GM18507 (cell line): ENCODE data around the gene AIFM3.
"Not testable (repeated sequence)": the region's sequence is repeated elsewhere in the genome, so short reads cannot be mapped to it uniquely, and the experiment has no call there.

ENCODE experiments used
- DNase-seq: peaks from one replicate; pipeline ENCODE4 v3.0.0; 2011; ENCODE audit warnings: low read depth; ENCODE audit not compliant: insufficient read length; ENCODE audit errors: extremely low spot score
- FAIRE-seq: peaks from 2 replicates; lab custom pipeline; 2011; peaks lifted over from hg19 to GRCh38; lab: Jason Lieb, UNC

Gene AIFM3

GRCh38 chr22:20940186-20940651, 26.8 kb upstream of the AIFM3 start:
- FAIRE-seq (no peak), DNase-seq (no peak)

DNA sequence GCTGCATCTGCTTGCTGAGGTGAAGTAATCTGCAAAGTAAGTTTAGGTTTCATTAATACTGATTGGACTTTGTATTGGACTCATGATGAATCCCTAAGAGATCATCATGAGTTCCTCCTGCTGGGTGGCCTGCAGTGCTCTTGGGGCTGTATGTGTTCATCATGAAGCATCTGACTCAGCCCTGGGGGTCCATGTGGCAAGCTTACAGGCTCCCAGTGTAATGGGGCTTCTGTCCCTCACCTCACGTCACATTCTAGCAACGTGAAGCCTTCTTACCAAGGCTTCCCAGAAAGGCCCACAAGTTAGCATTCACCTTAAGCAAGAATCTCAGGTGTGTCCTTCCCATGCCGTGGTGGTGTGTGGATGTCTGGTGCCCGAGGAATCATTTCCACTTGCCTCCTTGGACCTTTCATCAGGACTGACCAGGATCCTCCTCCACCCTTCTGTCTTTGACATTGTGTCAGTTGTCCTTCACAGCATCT, 26.1 kb upstream of the AIFM3 start:
- no peak for FAIRE-seq

DNA sequence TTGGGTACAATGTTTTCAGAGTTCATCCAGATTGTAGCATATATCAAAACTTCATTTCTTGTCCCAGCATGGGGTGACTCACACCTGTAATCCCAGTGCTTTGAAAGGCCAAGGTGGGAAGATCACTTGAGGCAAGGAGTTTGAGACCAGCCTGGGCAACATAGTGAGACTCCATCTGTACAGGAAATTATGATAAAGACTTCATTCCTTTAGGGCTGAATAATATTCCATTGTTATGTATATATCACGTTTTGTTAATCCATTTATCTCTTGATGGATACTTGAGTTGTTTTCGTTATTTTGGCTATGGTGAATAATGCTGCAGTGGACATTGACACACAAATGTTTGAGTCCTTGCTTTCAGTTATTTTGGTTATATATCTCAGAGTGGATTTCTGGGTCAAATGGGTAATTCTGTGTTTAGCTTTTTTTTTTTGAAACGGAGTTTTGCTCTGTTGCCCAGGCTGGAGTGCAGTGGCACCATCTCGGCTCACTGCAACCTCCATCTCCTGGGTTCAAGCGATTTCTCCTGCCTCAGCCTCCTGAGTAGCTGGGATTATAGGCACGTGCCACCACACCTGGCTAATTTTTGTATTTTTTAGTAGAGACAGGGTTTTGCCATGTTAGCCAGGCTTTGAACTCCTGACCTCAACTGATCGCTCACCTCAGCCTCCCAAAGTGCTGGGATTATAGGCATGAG, 24.7 kb upstream of the AIFM3 start:
- not testable (repeated sequence) for DNase-seq, FAIRE-seq

More for the DNA sequence above, 26.1 kb upstream of the AIFM3 start:
- no peak for DNase-seq

- FAIRE-seq (no peak), DNase-seq (no peak)
Observed at GRCh38 chr22:20943104-20943933, 23.7 kb upstream of the AIFM3 start.

DNA sequence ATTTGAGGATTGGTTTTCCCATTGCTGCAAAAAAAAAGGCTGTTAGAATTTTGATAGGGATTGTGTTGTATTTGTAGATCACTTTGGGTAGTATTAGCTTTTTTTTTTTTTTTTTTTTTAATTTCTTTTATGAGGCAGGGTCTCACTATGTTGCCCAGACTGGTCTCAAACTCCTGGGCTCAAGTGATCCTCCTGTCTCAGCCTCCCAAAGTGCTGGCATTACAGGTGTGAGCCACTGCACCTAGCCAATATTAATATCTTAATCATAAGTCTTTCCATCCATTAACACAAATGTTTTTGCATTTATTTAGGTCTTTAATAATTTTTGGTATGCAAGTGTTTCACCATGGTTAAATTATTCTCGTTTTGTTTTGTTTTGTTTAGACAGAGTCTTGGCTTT, 23.0 kb upstream of the AIFM3 start:
- DNase-seq, result no peak
- FAIRE-seq, result no peak

DNA sequence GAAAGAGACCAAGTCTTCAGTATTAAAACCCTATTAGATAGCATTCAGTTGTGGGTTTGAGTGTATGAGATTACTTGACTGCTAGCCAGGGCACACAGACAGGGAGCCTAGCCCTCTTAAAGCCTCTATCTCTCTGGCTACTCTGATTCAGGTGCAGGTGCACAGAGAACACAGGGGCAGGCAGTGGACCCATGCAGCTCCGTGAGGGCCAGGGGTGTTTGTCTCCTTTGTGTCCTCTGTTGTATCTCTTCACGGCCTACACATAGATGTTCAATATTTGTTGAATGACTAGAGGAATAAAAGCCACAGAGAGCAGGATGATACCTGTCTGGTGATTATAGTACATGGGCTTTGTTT, 21.5 kb upstream of the AIFM3 start:
- FAIRE-seq, result no peak

GRCh38 chr22:20946080-20946986, 20.7 kb upstream of the AIFM3 start:
- no peak for FAIRE-seq
- DNase-seq, result no peak

More for the DNA sequence above, 21.5 kb upstream of the AIFM3 start:
- DNase-seq, result no peak

DNA sequence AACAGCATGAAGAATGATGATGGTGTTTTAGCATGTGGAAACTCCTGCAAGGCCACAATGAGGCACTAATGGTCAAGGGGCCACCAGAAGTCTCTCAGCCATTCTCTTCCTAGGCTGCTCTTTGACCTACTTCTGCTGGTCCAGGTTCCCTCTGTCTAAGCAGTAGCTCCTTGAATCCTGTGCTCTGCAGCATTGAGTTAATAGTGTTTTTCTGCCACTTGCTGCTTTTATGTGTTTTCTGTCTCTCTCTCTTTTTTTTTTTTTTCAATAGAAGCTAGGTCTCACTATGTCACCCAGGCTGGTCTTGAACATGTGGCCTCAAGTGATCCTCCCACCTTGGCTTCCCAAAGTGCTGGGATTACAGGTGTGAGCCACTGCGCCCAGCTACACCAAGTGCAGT, 20.1 kb upstream of the AIFM3 start:
- FAIRE-seq, result no peak
- no peak for DNase-seq

- FAIRE-seq (no peak), DNase-seq (no peak)
Observed at GRCh38 chr22:20948450-20948849, 18.6 kb upstream of the AIFM3 start.

DNA sequence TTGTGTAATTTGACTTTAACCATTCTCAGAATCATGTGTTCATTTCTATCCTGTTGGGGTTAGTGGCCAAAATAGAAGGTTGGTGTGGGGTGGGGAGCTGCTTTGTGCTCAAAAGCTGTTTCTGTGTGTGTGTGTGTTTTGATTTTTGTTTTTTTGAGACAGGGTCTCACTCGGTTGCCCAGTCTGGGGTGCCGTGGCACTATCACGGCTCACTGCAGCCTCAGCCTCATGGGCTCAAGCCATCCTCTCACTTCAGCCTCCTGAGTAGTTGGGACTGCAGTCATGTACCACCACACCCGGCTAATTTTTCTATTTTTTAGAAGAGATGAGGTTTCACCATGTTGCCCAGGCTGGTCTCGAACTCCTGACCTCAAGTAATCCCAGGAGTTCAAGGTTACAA, 18.1 kb upstream of the AIFM3 start:
- no peak for DNase-seq
- FAIRE-seq, result no peak

DNA sequence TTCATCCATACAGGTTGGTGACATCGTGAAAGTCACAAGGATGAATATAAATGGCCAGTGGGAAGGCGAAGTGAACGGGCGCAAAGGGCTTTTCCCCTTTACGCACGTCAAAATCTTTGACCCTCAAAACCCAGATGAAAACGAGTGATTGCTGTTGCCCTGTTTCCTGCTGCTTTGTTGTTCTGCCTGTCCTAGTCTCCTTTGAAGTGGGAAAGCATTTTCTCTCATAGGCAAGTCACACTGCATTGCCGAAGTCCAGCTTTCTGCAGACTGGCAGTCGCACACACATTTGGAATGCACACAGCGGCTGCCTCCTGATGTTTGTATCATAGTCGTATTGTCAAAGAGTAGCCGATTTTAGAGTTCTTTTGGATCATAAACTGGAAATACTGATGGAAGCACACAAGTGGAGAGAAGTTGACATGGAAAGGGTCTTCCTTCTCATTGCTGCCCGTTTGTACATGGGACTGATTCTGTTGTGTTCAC, 17.3 kb upstream of the AIFM3 start:
- no peak for DNase-seq
- no peak for FAIRE-seq

- FAIRE-seq (no peak), DNase-seq (no peak)
Observed at GRCh38 chr22:20951151-20951931, 15.7 kb upstream of the AIFM3 start.

GRCh38 chr22:20951932-20952380, 15.1 kb upstream of the AIFM3 start:
- FAIRE-seq, result no peak
- no peak for DNase-seq

GRCh38 chr22:20952544-20953341, 14.3 kb upstream of the AIFM3 start:
- no peak for DNase-seq
- no peak for FAIRE-seq

DNA sequence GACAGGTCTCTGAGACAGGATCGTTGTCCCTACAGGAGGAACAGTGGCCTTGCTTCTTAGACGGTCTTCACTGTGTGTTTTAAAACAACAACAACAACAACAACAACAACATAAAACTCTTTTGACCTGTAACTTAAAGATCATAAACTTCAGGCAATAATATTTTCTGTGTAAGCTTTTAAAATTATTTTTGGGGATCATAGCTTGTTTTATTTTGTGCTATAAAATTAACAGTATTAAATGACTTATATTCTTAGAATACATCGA, 13.8 kb upstream of the AIFM3 start:
- DNase-seq (no peak), FAIRE-seq (no peak)

- DNase-seq (no peak), FAIRE-seq (no peak)
Observed at GRCh38 chr22:20953668-20954500, 13.2 kb upstream of the AIFM3 start.

GRCh38 chr22:20955548-20955947, 11.5 kb upstream of the AIFM3 start:
- no peak for DNase-seq
- FAIRE-seq, result no peak
